Measurements from ENCODE around the gene CCT6B.

GRCh38 chr17:34909040-34909439, 52.2 kb downstream of the CCT6B start:
- TF ChIP-seq FOXM1 (IDR thresholded peaks at IDR 0.05; ENCODE audit: borderline replicate concordance) (no peak), CTBP1 (IDR thresholded peaks at IDR 0.05; ENCODE audit: borderline replicate concordance) (no peak), ARNT (IDR thresholded peaks at IDR 0.05) (no peak), LEF1 (IDR thresholded peaks at IDR 0.05; ENCODE audit: borderline replicate concordance) (no peak), BHLHE40 (IDR thresholded peaks at IDR 0.05; ENCODE audit: borderline replicate concordance) (no peak), TARDBP (IDR thresholded peaks at IDR 0.05) (no peak), ZNF384 (IDR thresholded peaks at IDR 0.05) (no peak), FOXK2 (IDR thresholded peaks at IDR 0.05) (no peak), SP1 (IDR thresholded peaks at IDR 0.05) (no peak), HDGF (IDR thresholded peaks at IDR 0.05; ENCODE audit: borderline replicate concordance) (no peak), ELF4 (IDR thresholded peaks at IDR 0.05) (no peak), NFRKB (IDR thresholded peaks at IDR 0.05) (no peak)
